ENCODE data around the gene ZBED4. TPM values are rescaled to one million over a fixed set of nuclear protein-coding genes. Genes with fewer than 3 reads are reported as not detected.
"Not testable (repeated sequence)": the region's sequence is repeated elsewhere in the genome, so short reads cannot be mapped to it uniquely, and the experiment has no call there.

Gene ZBED4
- total RNA-seq, 1 experiment from 2014 or later: 21.6 TPM

- Histone ChIP-seq H3K4me2 (ENCODE audit: low read length) (no peak overlapping the region), H2AFZ (ENCODE audit: low read depth, low read length, poor library complexity, severe bottlenecking) (no peak overlapping the region), H3K4me3 (replicated peaks in 1 of 2; ENCODE audit: low read depth in 1 of 2, low read length in 2 of 2) (no peak overlapping the region), H3K27me3 (ENCODE audit: insufficient read depth, low read length) (no peaks in the 10 kb centered on the region), H3K9me2 (ENCODE audit: insufficient read depth) (no peaks in the 10 kb centered on the region), H3K9me3 (ENCODE audit: control insufficient read depth in 1 of 2, insufficient read depth in 1 of 2, low read depth in 1 of 2, low read length in 2 of 2) (no peaks in the 10 kb centered on the region), H3K79me2 (ENCODE audit: insufficient read depth, low read length) (peaks cover 21% of the 10 kb centered on the region), H3K36me3 (ENCODE audit: control insufficient read depth in 1 of 2, insufficient read depth in 2 of 2, low read length in 2 of 2) (no peaks in the 10 kb centered on the region), H3K9ac (ENCODE audit: low read length) (no peak overlapping the region), H3K4me1 (ENCODE audit: control insufficient read depth in 1 of 2, insufficient read depth in 2 of 2, low read length in 2 of 2) (peaks cover 15 to 22% of the 10 kb centered on the region in 2 experiments), H3K27ac (ENCODE audit: low read depth, low read length) (no peak overlapping the region), H4K20me1 (ENCODE audit: insufficient read depth) (no peaks in the 10 kb centered on the region)
- DNase-seq (ENCODE audit: low read depth, low spot score) (no peak), ATAC-seq (no peak)
- BruUV-seq (replicated peaks): TSS peak; percentile 29
- CTCF ChIA-PET: no interaction called here
- POLR2A ChIA-PET: no interaction called here
- RAD21 ChIA-PET (ENCODE audit: low non-redundant PET in 1 of 2, low total read pairs in 2 of 2, uncharacterized antibody in 2 of 2, unreplicated experiment in 2 of 2): no interaction called here
- TF ChIP-seq MAX (IDR thresholded peaks at IDR 0.05) (no peak), REST (IDR thresholded peaks at IDR 0.05; ENCODE audit: low read depth) (no peak), RAD21 (IDR thresholded peaks at IDR 0.05; ENCODE audit: low read depth) (no peak), TCF7L2 (IDR thresholded peaks at IDR 0.05; ENCODE audit: borderline replicate concordance, extremely low read depth, insufficient read depth, insufficient read length) (no peak), CTCF (IDR thresholded peaks at IDR 0.05 in 2 of 3, conservative IDR thresholded peaks at IDR 0.05 in 1 of 3; ENCODE audit: borderline replicate concordance in 1 of 3, insufficient read depth in 1 of 3, low read depth in 2 of 3, low read length in 2 of 3) (no peak), SP1 (IDR thresholded peaks at IDR 0.05; ENCODE audit: low read depth) (no peak), ELF1 (IDR thresholded peaks at IDR 0.05; ENCODE audit: borderline replicate concordance, low read depth) (no peak), ZBTB33 (IDR thresholded peaks at IDR 0.05; ENCODE audit: extremely low read depth, insufficient replicate concordance, low read length) (no peak), CBX3 (IDR thresholded peaks at IDR 0.05; ENCODE audit: low read depth) (no peak)
- intact Hi-C loops (cut with micrococcal nuclease): no loop called here
These were observed 2.5 kb upstream of the ZBED4 start for GRCh38 chr22:49850959-49851802.

GRCh38 chr22:49852568-49852897 lies 1.1 kb upstream of the ZBED4 start:
- H4K20me1 ChIP-seq (ENCODE audit: insufficient read depth); H3K36me3 ChIP-seq (ENCODE audit: control insufficient read depth in 1 of 2, insufficient read depth in 2 of 2, low read length in 2 of 2); intact Hi-C loops (cut with micrococcal nuclease); RAD21 ChIA-PET (ENCODE audit: low non-redundant PET in 1 of 2, low total read pairs in 2 of 2, uncharacterized antibody in 2 of 2, unreplicated experiment in 2 of 2); POLR2A ChIA-PET; BruUV-seq (replicated peaks); ATAC-seq; H3K9me3 ChIP-seq (ENCODE audit: control insufficient read depth in 1 of 2, insufficient read depth in 1 of 2, low read depth in 1 of 2, low read length in 2 of 2); DNase-seq (ENCODE audit: low read depth, low spot score); H3K27me3 ChIP-seq (ENCODE audit: insufficient read depth, low read length); CTCF ChIA-PET; H3K9me2 ChIP-seq (ENCODE audit: insufficient read depth); H2AFZ ChIP-seq (ENCODE audit: low read depth, low read length, poor library complexity, severe bottlenecking): not testable (repeated sequence)
- Histone ChIP-seq H3K9ac (ENCODE audit: low read length) (peak overlapping the region; percentile 95), H3K4me3 (replicated peaks in 1 of 2; ENCODE audit: low read depth in 1 of 2, low read length in 2 of 2) (peak overlapping the region; percentile 66 to 80), H3K79me2 (ENCODE audit: insufficient read depth, low read length) (peaks cover 34% of the 10 kb centered on the region), H3K4me2 (ENCODE audit: low read length) (peak overlapping the region; percentile 82), H3K27ac (ENCODE audit: low read depth, low read length) (peak overlapping the region; percentile 97), H3K4me1 (ENCODE audit: control insufficient read depth in 1 of 2, insufficient read depth in 2 of 2, low read length in 2 of 2) (peaks cover 15 to 22% of the 10 kb centered on the region in 2 experiments)
